GM12891 (cell line): ENCODE measurements around the gene RIMBP2.

Experiments
- PAX5 ChIP-seq: IDR thresholded peaks from 2 replicates; pipeline ENCODE4 v1.6.1; 2011; ENCODE audit warnings: low read length, moderate library complexity, mild to moderate bottlenecking; ENCODE audit not compliant: insufficient read depth, severe bottlenecking
- POLR2A ChIP-seq: IDR thresholded peaks from 2 replicates; pipeline ENCODE4 v1.6.1; 2011; ENCODE audit warnings: low read depth, low read length, control low read depth
- POLR2AphosphoS5 ChIP-seq: IDR thresholded peaks from 2 replicates; pipeline ENCODE4 v1.6.1; 2011; ENCODE audit warnings: low read depth, low read length, control low read depth
- SPI1 ChIP-seq: IDR thresholded peaks from 2 replicates; pipeline ENCODE4 v1.6.1; 2011; ENCODE audit warnings: low read depth, low read length, control low read depth
- TAF1 ChIP-seq: IDR thresholded peaks from 2 replicates; pipeline ENCODE4 v1.6.1; 2011; ENCODE audit warnings: low read depth, low read length, control low read depth

DNA sequence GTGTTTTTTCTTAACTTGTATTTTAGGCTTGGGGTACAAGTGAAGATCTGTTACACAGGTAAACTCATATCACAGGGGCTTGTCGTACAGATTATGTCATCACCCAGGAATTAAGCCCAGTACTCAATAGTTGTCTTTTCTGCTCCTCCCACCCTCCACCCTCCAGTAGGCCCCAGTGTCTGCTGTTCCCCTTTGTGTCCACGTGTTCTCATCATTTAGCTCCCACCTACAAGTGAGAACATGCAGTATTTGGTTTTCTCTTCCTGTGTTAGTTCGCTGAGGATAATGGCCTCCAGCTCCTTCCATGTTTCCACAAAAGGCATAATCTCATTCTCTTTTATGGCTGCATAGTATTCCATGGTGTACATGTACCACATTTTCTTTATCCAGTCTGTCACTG is 166.7 kb downstream of the RIMBP2 start:
- TF ChIP-seq POLR2A (no peak), POLR2AphosphoS5 (no peak), TAF1 (no peak), PAX5 (no peak), SPI1 (no peak)
